Mesothelial cell of epicardium (in vitro differentiated cells): ENCODE results near the gene ARHGAP20. TPM values are rescaled to one million over a fixed set of nuclear protein-coding genes. Genes with fewer than 3 reads are reported as not detected.

Experiments used
- DNase-seq, 2 experiments: peaks; one replicate each; pipeline ENCODE4 v3.0.0; 2021; ENCODE audit warnings: low spot score in 2 of 2; ENCODE audit not compliant: unreplicated experiment in 2 of 2
- H3K27ac Mint-ChIP-seq: 2 replicates; pipeline ENCODE4 v1.8.0; 2021; ENCODE audit warnings: mixed read lengths
- H3K27me3 Mint-ChIP-seq: 2 replicates; pipeline ENCODE4 v1.8.0; 2021; ENCODE audit warnings: low read depth, mixed read lengths
- H3K36me3 Mint-ChIP-seq: 2 replicates; pipeline ENCODE4 v1.8.0; 2021; ENCODE audit warnings: mixed read lengths
- H3K4me1 Mint-ChIP-seq: 2 replicates; pipeline ENCODE4 v1.8.0; 2021; ENCODE audit warnings: mixed read lengths
- H3K4me3 Mint-ChIP-seq: 2 replicates; pipeline ENCODE4 v1.8.0; 2021; ENCODE audit warnings: mild to moderate bottlenecking, moderate library complexity, mixed read lengths
- H3K9me3 Mint-ChIP-seq: 2 replicates; pipeline ENCODE4 v1.8.0; 2021; ENCODE audit warnings: mixed read lengths
- CTCF ChIP-seq: fragments of 200-600 bp; sonication (generic); IDR thresholded peaks from one replicate; pipeline ENCODE4 v1.5.0; 2021; ENCODE audit warnings: antibody characterized with exemption; ENCODE audit not compliant: unreplicated experiment
- total RNA-seq: library from RNA; stranded (reverse); gene quantifications from 3 replicates; pipeline ENCODE4 v1.2.1, GENCODE V29; 2021

ARHGAP20 gene
- total RNA-seq, 1 donor from 2014 or later = 8.9 TPM

GRCh38 chr11:110606415-110606814 lies 105.8 kb downstream of the ARHGAP20 start:
- DNase-seq = no peak
- H3K27me3 Mint-ChIP-seq = no peaks in the 10 kb centered on the region
- no peak overlapping the region for H3K27ac Mint-ChIP-seq
- peaks cover 13% of the 10 kb centered on the region for H3K4me1 Mint-ChIP-seq
- no peak overlapping the region for H3K4me3 Mint-ChIP-seq
- TF ChIP-seq CTCF = no peak
- H3K36me3 Mint-ChIP-seq = peaks cover 11% of the 10 kb centered on the region
- no peaks in the 10 kb centered on the region for H3K9me3 Mint-ChIP-seq

- Mint-ChIP-seq H3K36me3 (peaks cover 23% of the 10 kb centered on the region), H3K4me3 (no peak overlapping the region), H3K27me3 (no peaks in the 10 kb centered on the region), H3K27ac (no peak overlapping the region), H3K4me1 (peaks cover 6% of the 10 kb centered on the region), H3K9me3 (no peaks in the 10 kb centered on the region)
- no peak for DNase-seq
- TF ChIP-seq CTCF = no peak
Measured at GRCh38 chr11:110601936-110602335, 110.3 kb downstream of the ARHGAP20 start.

- H3K36me3 Mint-ChIP-seq = peaks cover 21% of the 10 kb centered on the region
- no peak overlapping the region for H3K4me3 Mint-ChIP-seq
- no peak for TF ChIP-seq CTCF
- H3K27me3 Mint-ChIP-seq = no peaks in the 10 kb centered on the region
- H3K4me1 Mint-ChIP-seq = no peaks in the 10 kb centered on the region
- no peak for DNase-seq
- H3K27ac Mint-ChIP-seq = no peak overlapping the region
- no peaks in the 10 kb centered on the region for H3K9me3 Mint-ChIP-seq
Measured at GRCh38 chr11:110600322-110600721, 111.9 kb downstream of the ARHGAP20 start.

GRCh38 chr11:110599207-110599606 lies 113.0 kb downstream of the ARHGAP20 start:
- H3K36me3 Mint-ChIP-seq = peaks cover 20% of the 10 kb centered on the region
- H3K9me3 Mint-ChIP-seq = no peaks in the 10 kb centered on the region
- DNase-seq = no peak
- no peak overlapping the region for H3K4me3 Mint-ChIP-seq
- H3K4me1 Mint-ChIP-seq = no peaks in the 10 kb centered on the region
- H3K27me3 Mint-ChIP-seq = no peaks in the 10 kb centered on the region
- H3K27ac Mint-ChIP-seq = no peak overlapping the region
- TF ChIP-seq CTCF = no peak

GRCh38 chr11:110598725-110599124 lies 113.5 kb downstream of the ARHGAP20 start:
- TF ChIP-seq CTCF = no peak
- Mint-ChIP-seq H3K36me3 (peaks cover 20% of the 10 kb centered on the region), H3K9me3 (no peaks in the 10 kb centered on the region), H3K27ac (no peak overlapping the region), H3K27me3 (no peaks in the 10 kb centered on the region), H3K4me3 (no peak overlapping the region), H3K4me1 (no peaks in the 10 kb centered on the region)
- no peak for DNase-seq

GRCh38 chr11:110587972-110588371 lies 124.3 kb downstream of the ARHGAP20 start:
- Mint-ChIP-seq H3K4me3 (no peak overlapping the region), H3K9me3 (no peaks in the 10 kb centered on the region), H3K36me3 (peaks cover 26% of the 10 kb centered on the region), H3K4me1 (peaks cover 6% of the 10 kb centered on the region), H3K27ac (no peak overlapping the region), H3K27me3 (no peaks in the 10 kb centered on the region)
- no peak for TF ChIP-seq CTCF
- no peak for DNase-seq
